ENCODE results near the gene TAMALIN.
A peak's percentile ranks its signal among the peaks of the same experiment; 100 is the strongest.

The TAMALIN gene

DNA sequence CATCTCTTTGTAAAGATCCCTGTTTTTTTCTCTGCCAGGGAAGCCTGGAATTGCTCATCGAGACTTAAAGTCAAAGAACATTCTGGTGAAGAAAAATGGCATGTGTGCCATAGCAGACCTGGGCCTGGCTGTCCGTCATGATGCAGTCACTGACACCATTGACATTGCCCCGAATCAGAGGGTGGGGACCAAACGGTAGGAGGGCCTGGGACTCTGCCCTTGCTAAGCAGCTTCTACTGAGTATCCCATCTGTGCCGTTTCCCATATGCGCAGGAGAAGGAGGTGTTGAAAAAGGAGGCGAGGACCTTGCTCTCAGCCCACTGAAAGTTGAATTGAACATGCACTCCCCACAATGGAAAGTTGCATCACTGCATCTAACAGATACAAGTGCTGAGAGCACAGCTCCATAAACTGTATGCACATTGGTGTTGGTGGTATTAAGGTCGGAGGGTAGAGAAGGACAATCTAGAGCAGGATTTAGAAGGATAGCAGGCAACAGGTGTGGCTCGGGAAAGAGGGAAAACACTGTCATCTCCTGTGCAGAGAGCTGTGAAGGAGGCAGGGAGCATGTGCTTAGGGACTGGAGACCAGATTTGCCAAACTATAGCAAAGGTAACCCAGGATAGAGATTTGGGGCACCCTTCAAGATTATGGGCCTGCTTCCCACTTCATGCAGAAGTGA is 21.5 kb upstream of the TAMALIN start:
- DNase-seq (no peak), ATAC-seq (ENCODE audit: insufficient read depth, low read depth) (no peak)
- H3K36me3 ChIP-seq (ENCODE audit: insufficient read depth, low read length) = peaks cover 66% of the 10 kb centered on the region
- no peaks in the 10 kb centered on the region for H3K27me3 ChIP-seq (ENCODE audit: insufficient read depth, low read length, poor library complexity)
- no peaks in the 10 kb centered on the region for H3K4me1 ChIP-seq (ENCODE audit: insufficient read depth, low read length)
- no peaks in the 10 kb centered on the region for H3K79me2 ChIP-seq (ENCODE audit: insufficient read depth, low read length)
- no peak overlapping the region for H3K27ac ChIP-seq (ENCODE audit: low read length)
- TF ChIP-seq CTCF (IDR thresholded peaks at IDR 0.05; ENCODE audit: borderline replicate concordance, extremely low read depth, low read length, poor library complexity, severe bottlenecking) (no peak), EZH2 (IDR thresholded peaks at IDR 0.05; ENCODE audit: borderline replicate concordance, low read depth, low read length, severe bottlenecking) (no peak)
- no peak overlapping the region for H2AFZ ChIP-seq (ENCODE audit: low read depth, low read length)
- no peaks in the 10 kb centered on the region for H4K20me1 ChIP-seq (ENCODE audit: insufficient read depth, low read length)
- no peaks in the 10 kb centered on the region for H3K9me3 ChIP-seq (ENCODE audit: insufficient read depth, low read length, severe bottlenecking)
- no peak overlapping the region for H3K9ac ChIP-seq (ENCODE audit: low read depth, low read length)
- no peak overlapping the region for H3K4me3 ChIP-seq (ENCODE audit: low read depth in 1 of 2, low read length in 2 of 2)
- no peak overlapping the region for H3K4me2 ChIP-seq (ENCODE audit: insufficient read depth, low read length)

- TF ChIP-seq EZH2 (IDR thresholded peaks at IDR 0.05; ENCODE audit: borderline replicate concordance, low read depth, low read length, severe bottlenecking) (no peak), CTCF (IDR thresholded peaks at IDR 0.05; ENCODE audit: borderline replicate concordance, extremely low read depth, low read length, poor library complexity, severe bottlenecking) (no peak)
- Histone ChIP-seq H3K27ac (ENCODE audit: low read length) (no peak overlapping the region), H2AFZ (ENCODE audit: low read depth, low read length) (no peak overlapping the region), H3K79me2 (ENCODE audit: insufficient read depth, low read length) (no peaks in the 10 kb centered on the region), H3K27me3 (ENCODE audit: insufficient read depth, low read length, poor library complexity) (no peaks in the 10 kb centered on the region), H4K20me1 (ENCODE audit: insufficient read depth, low read length) (no peaks in the 10 kb centered on the region), H3K36me3 (ENCODE audit: insufficient read depth, low read length) (peaks cover 54% of the 10 kb centered on the region), H3K4me1 (ENCODE audit: insufficient read depth, low read length) (no peaks in the 10 kb centered on the region), H3K9ac (ENCODE audit: low read depth, low read length) (no peak overlapping the region), H3K4me2 (ENCODE audit: insufficient read depth, low read length) (no peak overlapping the region), H3K9me3 (ENCODE audit: insufficient read depth, low read length, severe bottlenecking) (no peaks in the 10 kb centered on the region), H3K4me3 (ENCODE audit: low read depth in 1 of 2, low read length in 2 of 2) (no peak overlapping the region)
- ATAC-seq (ENCODE audit: insufficient read depth, low read depth) (no peak), DNase-seq (no peak)
Observed at GRCh38 chr12:51986834-51987233, 19.9 kb upstream of the TAMALIN start.

GRCh38 chr12:51992246-51992645 is 14.5 kb upstream of the TAMALIN start:
- TF ChIP-seq EZH2 (IDR thresholded peaks at IDR 0.05; ENCODE audit: borderline replicate concordance, low read depth, low read length, severe bottlenecking) (no peak), CTCF (IDR thresholded peaks at IDR 0.05; ENCODE audit: borderline replicate concordance, extremely low read depth, low read length, poor library complexity, severe bottlenecking) (peak; percentile 1)
- Histone ChIP-seq H2AFZ (ENCODE audit: low read depth, low read length) (no peak overlapping the region), H3K36me3 (ENCODE audit: insufficient read depth, low read length) (peaks cover 33% of the 10 kb centered on the region), H3K9me3 (ENCODE audit: insufficient read depth, low read length, severe bottlenecking) (no peaks in the 10 kb centered on the region), H3K4me3 (ENCODE audit: low read depth in 1 of 2, low read length in 2 of 2) (no peak overlapping the region), H3K4me1 (ENCODE audit: insufficient read depth, low read length) (no peaks in the 10 kb centered on the region), H3K79me2 (ENCODE audit: insufficient read depth, low read length) (no peaks in the 10 kb centered on the region), H4K20me1 (ENCODE audit: insufficient read depth, low read length) (no peaks in the 10 kb centered on the region), H3K9ac (ENCODE audit: low read depth, low read length) (no peak overlapping the region), H3K27ac (ENCODE audit: low read length) (no peak overlapping the region), H3K4me2 (ENCODE audit: insufficient read depth, low read length) (no peak overlapping the region), H3K27me3 (ENCODE audit: insufficient read depth, low read length, poor library complexity) (no peaks in the 10 kb centered on the region)
- ATAC-seq (ENCODE audit: insufficient read depth, low read depth) (no peak), DNase-seq (no peak)

GRCh38 chr12:51994539-51994820 is 12.3 kb upstream of the TAMALIN start:
- no peak for TF ChIP-seq CTCF (IDR thresholded peaks at IDR 0.05; ENCODE audit: borderline replicate concordance, extremely low read depth, low read length, poor library complexity, severe bottlenecking)
- no peak for TF ChIP-seq EZH2 (IDR thresholded peaks at IDR 0.05; ENCODE audit: borderline replicate concordance, low read depth, low read length, severe bottlenecking)
- Histone ChIP-seq H3K36me3 (ENCODE audit: insufficient read depth, low read length) (peaks cover 38% of the 10 kb centered on the region), H3K9me3 (ENCODE audit: insufficient read depth, low read length, severe bottlenecking) (no peaks in the 10 kb centered on the region), H3K4me3 (ENCODE audit: low read depth in 1 of 2, low read length in 2 of 2) (no peak overlapping the region), H2AFZ (ENCODE audit: low read depth, low read length) (no peak overlapping the region), H3K79me2 (ENCODE audit: insufficient read depth, low read length) (no peaks in the 10 kb centered on the region), H3K27me3 (ENCODE audit: insufficient read depth, low read length, poor library complexity) (no peaks in the 10 kb centered on the region), H4K20me1 (ENCODE audit: insufficient read depth, low read length) (no peaks in the 10 kb centered on the region), H3K9ac (ENCODE audit: low read depth, low read length) (no peak overlapping the region), H3K4me1 (ENCODE audit: insufficient read depth, low read length) (no peaks in the 10 kb centered on the region), H3K27ac (ENCODE audit: low read length) (no peak overlapping the region), H3K4me2 (ENCODE audit: insufficient read depth, low read length) (no peak overlapping the region)
- DNase-seq (no peak), ATAC-seq (ENCODE audit: insufficient read depth, low read depth) (no peak)

All from DND-41 (cell line).